H9 (cell line): Measurements from ENCODE around the gene CD164L2. TPM values are rescaled to one million over a fixed set of nuclear protein-coding genes. Genes with fewer than 3 reads are reported as not detected.
A peak's percentile ranks its signal among the peaks of the same experiment; 100 is the strongest.

Experiments
- DNase-seq: peaks from one replicate; pipeline ENCODE4 v3.0.0-alpha.2; 2017
- H2AFZ ChIP-seq: one replicate; pipeline ENCODE4 v1.6.1; 2013; ENCODE audit warnings: mild to moderate bottlenecking, low read length, control low read depth, moderate library complexity
- H2AK5ac ChIP-seq: 2 replicates; pipeline ENCODE4 v1.6.1; 2013; ENCODE audit warnings: low read length, control low read depth, mixed read lengths; ENCODE audit not compliant: insufficient read length
- H2BK120ac ChIP-seq: one replicate; pipeline ENCODE4 v1.6.1; 2013; ENCODE audit warnings: low read depth, mild to moderate bottlenecking, low read length, control low read depth, inconsistent platforms; ENCODE audit not compliant: poor library complexity, severe bottlenecking
- H2BK12ac ChIP-seq: 2 replicates; pipeline ENCODE4 v1.6.1; 2013; ENCODE audit warnings: low read length, control low read depth, mixed read lengths, low read depth; ENCODE audit not compliant: insufficient read length
- H2BK15ac ChIP-seq: 2 replicates; pipeline ENCODE4 v1.6.1; 2013; ENCODE audit warnings: low read depth, low read length, control low read depth
- H2BK20ac ChIP-seq: one replicate; pipeline ENCODE4 v1.6.1; 2013; ENCODE audit warnings: low read depth, mild to moderate bottlenecking, low read length, control low read depth, inconsistent platforms; ENCODE audit not compliant: poor library complexity, severe bottlenecking
- H2BK5ac ChIP-seq: 2 replicates; pipeline ENCODE4 v1.6.1; 2013; ENCODE audit warnings: low read length, control low read depth, mixed read lengths; ENCODE audit not compliant: insufficient read length
- H3K14ac ChIP-seq: 2 replicates; pipeline ENCODE4 v1.6.1; 2013; ENCODE audit warnings: low read length, control low read depth; ENCODE audit not compliant: insufficient read depth
- H3K18ac ChIP-seq: 2 replicates; pipeline ENCODE4 v1.6.1; 2013; ENCODE audit warnings: low read depth, mild to moderate bottlenecking, mixed read lengths, low read length, control low read depth; ENCODE audit not compliant: insufficient read length
- H3K23ac ChIP-seq: 2 replicates; pipeline ENCODE4 v1.6.1; 2013; ENCODE audit warnings: low read length, control low read depth, mixed read lengths, low read depth; ENCODE audit not compliant: insufficient read length
- H3K23me2 ChIP-seq: 2 replicates; pipeline ENCODE4 v1.6.1; 2013; ENCODE audit warnings: low read depth, mild to moderate bottlenecking, mixed read lengths, low read length, control low read depth; ENCODE audit not compliant: insufficient read length, poor library complexity, severe bottlenecking
- H3K27ac ChIP-seq: 2 replicates; pipeline ENCODE4 v1.5.1; 2013; ENCODE audit warnings: low read length, control low read depth, mixed read lengths, low read depth; ENCODE audit not compliant: insufficient read length
- H3K27me3 ChIP-seq: 2 replicates; pipeline ENCODE4 v1.6.1; 2013; ENCODE audit warnings: low read length, control low read depth, inconsistent platforms; ENCODE audit not compliant: insufficient read depth
- H3K4ac ChIP-seq: 2 replicates; pipeline ENCODE4 v1.6.1; 2013; ENCODE audit warnings: low read depth, mild to moderate bottlenecking, control low read depth, inconsistent platforms, low read length, moderate library complexity
- H3K4me1 ChIP-seq: 2 replicates; pipeline ENCODE4 v1.6.1; 2013; ENCODE audit warnings: low read length, control low read depth, inconsistent platforms; ENCODE audit not compliant: insufficient read depth
- H3K4me2 ChIP-seq: 2 replicates; pipeline ENCODE4 v1.6.1; 2013; ENCODE audit warnings: low read length, control low read depth, mixed read lengths; ENCODE audit not compliant: insufficient read length, insufficient read depth
- H3K56ac ChIP-seq: 2 replicates; pipeline ENCODE4 v1.6.1; 2013; ENCODE audit warnings: low read depth, mild to moderate bottlenecking, mixed read lengths, low read length, control low read depth; ENCODE audit not compliant: insufficient read length
- H3K79me1 ChIP-seq: 2 replicates; pipeline ENCODE4 v1.6.1; 2013; ENCODE audit warnings: low read depth, mild to moderate bottlenecking, moderate library complexity, low read length, control low read depth, inconsistent platforms; ENCODE audit not compliant: insufficient read depth, poor library complexity, severe bottlenecking
- H3K79me2 ChIP-seq: 2 replicates; pipeline ENCODE4 v1.6.1; 2013; ENCODE audit warnings: low read length, control low read depth, inconsistent platforms; ENCODE audit not compliant: insufficient read depth
- H3K9ac ChIP-seq: 2 replicates; pipeline ENCODE4 v1.6.1; 2013; ENCODE audit warnings: low read length, control low read depth, mixed read lengths; ENCODE audit not compliant: insufficient read length; ENCODE audit errors: extremely low read depth
- H3K9me3 ChIP-seq: one replicate; pipeline ENCODE4 v1.6.1; 2013; ENCODE audit warnings: low read depth, low read length, inconsistent platforms; ENCODE audit not compliant: control insufficient read depth
- H3T11ph ChIP-seq: one replicate; pipeline ENCODE4 v1.6.1; 2013; ENCODE audit warnings: mild to moderate bottlenecking, low read length, control low read depth, inconsistent platforms
- H4K20me1 ChIP-seq: one replicate; pipeline ENCODE4 v1.6.1; 2013; ENCODE audit not compliant: control insufficient read depth, insufficient read length, insufficient read depth
- H4K5ac ChIP-seq: 2 replicates; pipeline ENCODE4 v1.6.1; 2013; ENCODE audit warnings: low read depth, mild to moderate bottlenecking, mixed read lengths, low read length, control low read depth; ENCODE audit not compliant: insufficient read length
- H4K8ac ChIP-seq: replicated peaks from 2 replicates; pipeline ENCODE4 v1.6.1; 2013; ENCODE audit warnings: low read length, control low read depth, mixed read lengths, low read depth; ENCODE audit not compliant: insufficient read length
- H4K91ac ChIP-seq: 2 replicates; pipeline ENCODE4 v1.6.1; 2013; ENCODE audit warnings: low read depth, mild to moderate bottlenecking, moderate library complexity, mixed read lengths, low read length, control low read depth; ENCODE audit not compliant: insufficient read length
- H3K27ac Mint-ChIP-seq, 3 experiments: 2 replicates in 2 of 3; 3 replicates in 1 of 3; pipeline ENCODE4 v1.8.0; 2020 to 2021; ENCODE audit warnings: mixed read lengths in 3 of 3, mild to moderate bottlenecking in 1 of 3, moderate library complexity in 1 of 3
- H3K27me3 Mint-ChIP-seq: 2 replicates; pipeline ENCODE4 v1.8.0; 2021; ENCODE audit warnings: low read depth, mild to moderate bottlenecking, moderate library complexity, mixed read lengths
- H3K36me3 Mint-ChIP-seq, 3 experiments: 2 replicates in 2 of 3; 3 replicates in 1 of 3; pipeline ENCODE4 v1.8.0; 2020 to 2021; ENCODE audit warnings: low read depth in 3 of 3, mixed read lengths in 3 of 3; ENCODE audit not compliant: insufficient read depth in 1 of 3
- H3K4me1 Mint-ChIP-seq, 2 experiments: 2 replicates each; pipeline ENCODE4 v1.8.0; 2020; ENCODE audit warnings: mixed read lengths in 2 of 2
- H3K4me3 Mint-ChIP-seq, 2 experiments: 2 replicates in 1 of 2; 3 replicates in 1 of 2; pipeline ENCODE4 v1.8.0; 2020 to 2021; ENCODE audit warnings: mild to moderate bottlenecking in 2 of 2, mixed read lengths in 2 of 2, moderate library complexity in 1 of 2
- H3K9me3 Mint-ChIP-seq, 2 experiments: 2 replicates in 1 of 2; 3 replicates in 1 of 2; pipeline ENCODE4 v1.8.0; 2020; ENCODE audit warnings: mild to moderate bottlenecking in 2 of 2, mixed read lengths in 2 of 2, moderate library complexity in 1 of 2
- CTCF ChIP-seq: fragments of 200-600 bp; sonication (generic); conservative IDR thresholded peaks from 3 replicates; pipeline ENCODE4 v1.8.0; 2021; ENCODE audit warnings: antibody characterized with exemption, mild to moderate bottlenecking
- WGBS: extraction: QIAGEN DNeasy Blood & Tissue Kit; methylation state at CpG from one replicate; pipeline ENCODE4 v1.1.7; 2013; ENCODE audit warnings: missing lambda C conversion rate, low lambda C conversion rate, mixed read lengths; ENCODE audit not compliant: insufficient read length; ENCODE audit errors: extremely low coverage; 5-methylcytosine and 5-hydroxymethylcytosine counted together
- total RNA-seq: library from RNA; stranded (reverse); gene quantifications from 2 replicates; pipeline ENCODE4 v1.2.1, GENCODE V29; 2021

The CD164L2 gene
- total RNA-seq, 1 experiment from 2014 or later: 1.2 TPM

GRCh38 chr1:27417713-27418112 is 34.6 kb upstream of the CD164L2 start:
- Mint-ChIP-seq H3K4me3 (no peak overlapping the region), H3K27ac (peak overlapping the region in 1 of 3 experiments; percentile 90; a peak in 2 of 7 replicates), H3K9me3 (no peaks in the 10 kb centered on the region), H3K27me3 (no peaks in the 10 kb centered on the region), H3K36me3 (peaks cover 32 to 51% (median 50%) of the 10 kb centered on the region in 3 experiments; a peak in 6 of 7 replicates), H3K4me1 (peaks cover 16 to 22% of the 10 kb centered on the region in 2 experiments)
- no peaks in the 10 kb centered on the region for H3K79me1 ChIP-seq
- H4K8ac ChIP-seq: no peak overlapping the region
- DNase-seq: no peak
- H3K27ac ChIP-seq: no peak overlapping the region
- no peak overlapping the region for H2BK120ac ChIP-seq
- WGBS: no CpG with 5 or more reads among the region's 3 CpGs
- no peaks in the 10 kb centered on the region for H3K79me2 ChIP-seq
- no peaks in the 10 kb centered on the region for H3K27me3 ChIP-seq
- no peaks in the 10 kb centered on the region for H3K23me2 ChIP-seq
- no peak overlapping the region for H3K23ac ChIP-seq
- no peak overlapping the region for H2AK5ac ChIP-seq
- no peaks in the 10 kb centered on the region for H4K20me1 ChIP-seq
- no peak overlapping the region for H3T11ph ChIP-seq
- no peak overlapping the region for H3K56ac ChIP-seq
- H2AFZ ChIP-seq: no peak overlapping the region
- H3K4ac ChIP-seq: no peak overlapping the region
- TF ChIP-seq CTCF: no peak
- no peak overlapping the region for H2BK15ac ChIP-seq
- H3K9ac ChIP-seq: no peak overlapping the region
- H3K18ac ChIP-seq: no peak overlapping the region
- no peak overlapping the region for H2BK5ac ChIP-seq
- no peak overlapping the region for H4K5ac ChIP-seq
- no peak overlapping the region for H4K91ac ChIP-seq
- no peak overlapping the region for H3K4me2 ChIP-seq
- H2BK20ac ChIP-seq: no peak overlapping the region
- no peak overlapping the region for H3K14ac ChIP-seq
- no peak overlapping the region for H2BK12ac ChIP-seq
- 0 out of 2 replicates have a peak, but pooled peaks cover 2% of the 10 kb centered on the region for H3K4me1 ChIP-seq
- H3K9me3 ChIP-seq: no peaks in the 10 kb centered on the region
